ENCODE results near the gene TRIM63. TPM values are rescaled to one million over a fixed set of nuclear protein-coding genes. Genes with fewer than 3 reads are reported as not detected.

Gene TRIM63
- polyA plus RNA-seq, 2 of the 4 experiments (the other 2 are of a cell fraction) = not detected

DNA sequence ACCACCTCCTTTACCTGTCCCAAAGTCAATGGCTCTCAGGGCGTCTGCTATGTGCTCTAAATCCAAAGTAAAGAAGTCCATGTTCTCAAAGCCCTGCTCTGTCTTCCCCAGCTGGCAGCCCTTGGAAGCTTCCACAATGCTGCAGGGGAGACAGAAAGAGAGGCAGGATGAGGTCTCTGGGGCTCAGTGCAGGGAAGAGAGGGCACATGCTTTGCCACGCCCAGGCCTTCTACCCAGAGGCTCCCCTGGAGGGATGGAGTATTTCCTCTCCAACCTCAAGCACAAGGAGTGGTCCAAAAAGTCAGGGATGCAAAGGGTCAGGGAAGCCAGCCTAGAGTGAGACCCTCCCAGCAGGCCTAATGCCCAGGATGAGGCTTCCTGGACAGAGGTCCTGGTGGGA lies 10.2 kb downstream of the TRIM63 start:
- ChIA-PET CTCF (interaction anchor here (2.6 kb wide), 1 partner anchor 88 kb away, joined by 9 read pairs; no protein-coding TSS in a partner anchor), POLR2A (no interaction called here)
- Histone ChIP-seq H3K4me1 (no peaks in the 10 kb centered on the region), H3K4me2 (no peak overlapping the region), H3K4me3 (no peak overlapping the region), H3K27ac (no peak overlapping the region), H3K9me3 (no peaks in the 10 kb centered on the region)
- ATAC-seq = no peak
- TF ChIP-seq ZNF302 (CRISPR knock-in tag; IDR thresholded peaks at IDR 0.05) = no peak
- no peak for TF ChIP-seq CHD2 (IDR thresholded peaks at IDR 0.05; ENCODE audit: low read length, partially characterized antibody)
- TF ChIP-seq HOXA7 (CRISPR knock-in tag; IDR thresholded peaks at IDR 0.05) = no peak
- no peak for TF ChIP-seq BHLHE40 (IDR thresholded peaks at IDR 0.05; ENCODE audit: low read depth, low read length)
- TF ChIP-seq MAFK (IDR thresholded peaks at IDR 0.05; ENCODE audit: partially characterized antibody) = no peak
- TF ChIP-seq, protein P1, sequence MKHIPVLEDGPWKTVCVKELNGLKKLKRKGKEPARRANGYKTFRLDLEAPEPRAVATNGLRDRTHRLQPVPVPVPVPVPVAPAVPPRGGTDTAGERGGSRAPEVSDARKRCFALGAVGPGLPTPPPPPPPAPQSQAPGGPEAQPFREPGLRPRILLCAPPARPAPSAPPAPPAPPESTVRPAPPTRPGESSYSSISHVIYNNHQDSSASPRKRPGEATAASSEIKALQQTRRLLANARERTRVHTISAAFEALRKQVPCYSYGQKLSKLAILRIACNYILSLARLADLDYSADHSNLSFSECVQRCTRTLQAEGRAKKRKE (CRISPR knock-in tag; IDR thresholded peaks at IDR 0.05; ENCODE audit: low read depth) = no peak
- TF ChIP-seq, protein P2, sequence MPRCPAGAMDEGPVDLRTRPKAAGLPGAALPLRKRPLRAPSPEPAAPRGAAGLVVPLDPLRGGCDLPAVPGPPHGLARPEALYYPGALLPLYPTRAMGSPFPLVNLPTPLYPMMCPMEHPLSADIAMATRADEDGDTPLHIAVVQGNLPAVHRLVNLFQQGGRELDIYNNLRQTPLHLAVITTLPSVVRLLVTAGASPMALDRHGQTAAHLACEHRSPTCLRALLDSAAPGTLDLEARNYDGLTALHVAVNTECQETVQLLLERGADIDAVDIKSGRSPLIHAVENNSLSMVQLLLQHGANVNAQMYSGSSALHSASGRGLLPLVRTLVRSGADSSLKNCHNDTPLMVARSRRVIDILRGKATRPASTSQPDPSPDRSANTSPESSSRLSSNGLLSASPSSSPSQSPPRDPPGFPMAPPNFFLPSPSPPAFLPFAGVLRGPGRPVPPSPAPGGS (IDR thresholded peaks at IDR 0.05) = no peak
- TF ChIP-seq EP300 (IDR thresholded peaks at IDR 0.05) = no peak
- no peak for TF ChIP-seq CBX2 (IDR thresholded peaks at IDR 0.05; ENCODE audit: borderline replicate concordance, low read depth)
- no peak for TF ChIP-seq RAD21 (conservative IDR thresholded peaks at IDR 0.05 in 1 of 2, IDR thresholded peaks at IDR 0.05 in 1 of 2)
- no peak for TF ChIP-seq KDM1A (IDR thresholded peaks at IDR 0.05; ENCODE audit: low read depth)
- no peak for TF ChIP-seq FOSB (CRISPR knock-in tag; IDR thresholded peaks at IDR 0.05)
- TF ChIP-seq SMC3 (IDR thresholded peaks at IDR 0.05) = no peak
- TF ChIP-seq MYC (IDR thresholded peaks at IDR 0.05; ENCODE audit: borderline replicate concordance, low read length) = no peak
- TF ChIP-seq NR3C1 (IDR thresholded peaks at IDR 0.05) = no peak
- no peak for DNase-seq (ENCODE audit: low read depth in 1 of 2, low spot score in 1 of 2)
- FAIRE-seq = no peak
- WGBS (ENCODE audit: missing lambda C conversion rate) = 28% methylated on average over 2 of the region's 2 CpGs

DNA sequence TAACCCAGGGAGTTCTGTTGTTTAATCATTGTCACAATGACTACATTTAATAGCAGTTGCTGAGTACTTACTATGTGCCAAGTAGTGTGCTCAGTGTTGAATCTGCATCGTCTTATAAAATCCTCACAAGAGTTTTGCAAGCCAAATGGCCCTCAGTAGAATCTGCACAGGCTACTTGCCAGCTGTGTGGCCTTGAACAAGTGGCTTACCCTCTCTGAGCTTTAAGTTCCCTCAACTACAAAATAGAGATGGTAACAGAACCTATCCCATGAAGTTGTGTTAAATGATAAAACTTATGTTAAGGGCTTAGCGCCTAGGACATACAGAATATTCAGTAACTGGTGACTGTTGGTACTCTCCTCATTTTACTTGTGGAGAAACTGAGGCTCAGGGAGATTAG lies 12.4 kb downstream of the TRIM63 start:
- no peak overlapping the region for H3K4me3 ChIP-seq
- ChIA-PET POLR2A (no interaction called here), CTCF (interaction anchor here (0.6 to 2.4 kb wide), 4 partner anchors 11 to 129 kb away, joined by 3 to 7 read pairs (median 5); no protein-coding TSS in a partner anchor)
- FAIRE-seq = no peak
- H3K9me3 ChIP-seq = no peaks in the 10 kb centered on the region
- no peaks in the 10 kb centered on the region for H3K4me1 ChIP-seq
- no peak overlapping the region for H3K27ac ChIP-seq
- WGBS (ENCODE audit: missing lambda C conversion rate) = 33% methylated on average over 2 of the region's 2 CpGs
- TF ChIP-seq, protein P3, sequence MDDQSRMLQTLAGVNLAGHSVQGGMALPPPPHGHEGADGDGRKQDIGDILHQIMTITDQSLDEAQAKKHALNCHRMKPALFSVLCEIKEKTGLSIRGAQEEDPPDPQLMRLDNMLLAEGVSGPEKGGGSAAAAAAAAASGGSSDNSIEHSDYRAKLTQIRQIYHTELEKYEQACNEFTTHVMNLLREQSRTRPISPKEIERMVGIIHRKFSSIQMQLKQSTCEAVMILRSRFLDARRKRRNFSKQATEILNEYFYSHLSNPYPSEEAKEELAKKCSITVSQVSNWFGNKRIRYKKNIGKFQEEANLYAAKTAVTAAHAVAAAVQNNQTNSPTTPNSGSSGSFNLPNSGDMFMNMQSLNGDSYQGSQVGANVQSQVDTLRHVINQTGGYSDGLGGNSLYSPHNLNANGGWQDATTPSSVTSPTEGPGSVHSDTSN (IDR thresholded peaks at IDR 0.05) = no peak
- TF ChIP-seq NPAS2 (CRISPR knock-in tag; IDR thresholded peaks at IDR 0.05; ENCODE audit: borderline replicate concordance) = no peak
- TF ChIP-seq, protein P4, sequence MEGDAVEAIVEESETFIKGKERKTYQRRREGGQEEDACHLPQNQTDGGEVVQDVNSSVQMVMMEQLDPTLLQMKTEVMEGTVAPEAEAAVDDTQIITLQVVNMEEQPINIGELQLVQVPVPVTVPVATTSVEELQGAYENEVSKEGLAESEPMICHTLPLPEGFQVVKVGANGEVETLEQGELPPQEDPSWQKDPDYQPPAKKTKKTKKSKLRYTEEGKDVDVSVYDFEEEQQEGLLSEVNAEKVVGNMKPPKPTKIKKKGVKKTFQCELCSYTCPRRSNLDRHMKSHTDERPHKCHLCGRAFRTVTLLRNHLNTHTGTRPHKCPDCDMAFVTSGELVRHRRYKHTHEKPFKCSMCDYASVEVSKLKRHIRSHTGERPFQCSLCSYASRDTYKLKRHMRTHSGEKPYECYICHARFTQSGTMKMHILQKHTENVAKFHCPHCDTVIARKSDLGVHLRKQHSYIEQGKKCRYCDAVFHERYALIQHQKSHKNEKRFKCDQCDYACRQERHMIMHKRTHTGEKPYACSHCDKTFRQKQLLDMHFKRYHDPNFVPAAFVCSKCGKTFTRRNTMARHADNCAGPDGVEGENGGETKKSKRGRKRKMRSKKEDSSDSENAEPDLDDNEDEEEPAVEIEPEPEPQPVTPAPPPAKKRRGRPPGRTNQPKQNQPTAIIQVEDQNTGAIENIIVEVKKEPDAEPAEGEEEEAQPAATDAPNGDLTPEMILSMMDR (IDR thresholded peaks at IDR 0.05) = no peak
- no peak overlapping the region for H3K4me2 ChIP-seq
- ATAC-seq = no peak
- DNase-seq (ENCODE audit: low read depth in 1 of 2, low spot score in 1 of 2) = no peak
